ENCODE results near the gene OR14J1.
"Not testable (repeated sequence)": the region's sequence is repeated elsewhere in the genome, so short reads cannot be mapped to it uniquely, and the experiment has no call there.

The OR14J1 gene

GRCh38 chr6:29301316-29301715 is at the start of gene OR14J1:
Gene OR14J1, plus strand, starts transcription at chr6:29301701. Its CDS starts 4,989 bp downstream, at chr6:29306690.
- no peak for DNase-seq (ENCODE audit: low read depth in 1 of 2, low spot score in 1 of 2)

- no peak for DNase-seq (ENCODE audit: low read depth in 1 of 2, low spot score in 1 of 2)
Measured at GRCh38 chr6:29251736-29252135, 49.8 kb upstream of the OR14J1 start.

GRCh38 chr6:29255530-29255929 is 46.0 kb upstream of the OR14J1 start:
- no peak for DNase-seq (ENCODE audit: low read depth in 1 of 2, low spot score in 1 of 2)

GRCh38 chr6:29259721-29260120 is 41.8 kb upstream of the OR14J1 start:
- no peak for DNase-seq (ENCODE audit: low read depth in 1 of 2, low spot score in 1 of 2)

GRCh38 chr6:29263001-29263400 is 38.5 kb upstream of the OR14J1 start:
- DNase-seq (ENCODE audit: low read depth in 1 of 2, low spot score in 1 of 2): no peak

GRCh38 chr6:29294499-29294914 is 7.0 kb upstream of the OR14J1 start:
- no peak for DNase-seq (ENCODE audit: low read depth in 1 of 2, low spot score in 1 of 2)

- no peak for DNase-seq (ENCODE audit: low read depth in 1 of 2, low spot score in 1 of 2)
Measured at GRCh38 chr6:29295181-29295585, 6.3 kb upstream of the OR14J1 start.

- DNase-seq (ENCODE audit: low read depth in 1 of 2, low spot score in 1 of 2): no peak
Measured at GRCh38 chr6:29295623-29296022, 5.9 kb upstream of the OR14J1 start.

GRCh38 chr6:29319931-29320330 is 18.4 kb downstream of the OR14J1 start:
- no peak for DNase-seq (ENCODE audit: low read depth in 1 of 2, low spot score in 1 of 2)

- not testable (repeated sequence) for DNase-seq (ENCODE audit: low read depth in 1 of 2, low spot score in 1 of 2)
Measured at GRCh38 chr6:29323332-29323731, 21.8 kb downstream of the OR14J1 start.

GRCh38 chr6:29325777-29326176 is 24.3 kb downstream of the OR14J1 start:
- no peak for DNase-seq (ENCODE audit: low read depth in 1 of 2, low spot score in 1 of 2)

GRCh38 chr6:29332676-29333075 is 31.2 kb downstream of the OR14J1 start:
- no peak for DNase-seq (ENCODE audit: low read depth in 1 of 2, low spot score in 1 of 2)

GRCh38 chr6:29336269-29336668 is 34.8 kb downstream of the OR14J1 start:
- DNase-seq (ENCODE audit: low read depth in 1 of 2, low spot score in 1 of 2): no peak

- no peak for DNase-seq (ENCODE audit: low read depth in 1 of 2, low spot score in 1 of 2)
Measured at GRCh38 chr6:29345380-29345779, 43.9 kb downstream of the OR14J1 start.

GRCh38 chr6:29349348-29349747 is 47.8 kb downstream of the OR14J1 start:
- DNase-seq (ENCODE audit: low read depth in 1 of 2, low spot score in 1 of 2): not testable (repeated sequence)

- DNase-seq (ENCODE audit: low read depth in 1 of 2, low spot score in 1 of 2): no peak
Measured at GRCh38 chr6:29354980-29355379, 53.5 kb downstream of the OR14J1 start.

GRCh38 chr6:29355603-29356002 is 54.1 kb downstream of the OR14J1 start:
- no peak for DNase-seq (ENCODE audit: low read depth in 1 of 2, low spot score in 1 of 2)

All from activated CD4-positive, alpha-beta T cell treated with anti-CD3 and anti-CD28 coated beads, Interleukin-2, amount 50 U/mL, for 24 hours (primary cell).